D721Med (cell line): Measurements from ENCODE around the gene GRIP2.

ENCODE experiments used
- DNase-seq: peaks from one replicate; pipeline ENCODE4 v3.0.0; 2011; ENCODE audit warnings: low spot score; ENCODE audit not compliant: insufficient read length
- FAIRE-seq: peaks from 2 replicates; lab custom pipeline; 2011; peaks lifted over from hg19 to GRCh38; lab: Jason Lieb, UNC
- TF ChIP-seq, protein P1 (sequence below): IDR thresholded peaks from 2 replicates; pipeline ENCODE4 v1.5.1; 2012; ENCODE audit warnings: mild to moderate bottlenecking, control low read depth; ENCODE audit not compliant: insufficient read depth; ENCODE audit errors: missing control alignments

The GRIP2 gene

DNA sequence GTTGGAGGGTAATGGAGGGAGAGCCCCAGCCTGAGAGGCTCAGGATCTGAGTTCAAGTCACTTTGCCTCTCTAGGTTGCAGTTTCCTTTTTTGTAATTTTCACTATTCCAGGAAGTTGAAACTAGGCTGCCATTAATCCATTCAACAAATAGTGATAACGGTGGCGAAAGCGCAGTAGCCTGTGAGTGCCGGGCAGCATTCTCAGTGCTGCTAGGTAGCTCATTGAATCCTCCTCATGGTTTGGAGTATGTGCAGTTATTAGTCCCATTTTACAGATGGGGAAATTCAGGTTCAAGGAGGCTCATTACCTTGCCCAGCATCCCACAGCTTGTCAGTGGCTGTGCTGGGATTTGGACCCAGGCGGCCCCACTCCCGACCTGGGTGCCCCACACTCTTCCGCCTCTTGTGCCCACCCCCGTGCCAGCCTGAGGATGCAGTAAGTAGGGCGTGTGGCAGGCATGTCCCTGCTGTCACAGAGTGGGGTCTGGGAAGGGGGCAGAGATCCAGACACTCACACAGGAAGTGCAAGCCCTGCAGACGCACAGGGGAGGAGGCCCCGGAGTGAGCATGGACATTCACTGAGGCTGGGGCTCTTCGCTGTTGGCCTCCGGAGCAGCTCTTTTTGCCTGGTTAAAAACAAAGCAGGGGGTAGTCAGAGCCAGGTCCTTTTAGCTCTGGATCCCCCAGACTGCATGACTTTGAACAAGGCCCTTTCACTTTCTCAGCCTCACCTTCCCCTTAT is 79.0 kb downstream of the GRIP2 start:
- TF ChIP-seq, protein P1, sequence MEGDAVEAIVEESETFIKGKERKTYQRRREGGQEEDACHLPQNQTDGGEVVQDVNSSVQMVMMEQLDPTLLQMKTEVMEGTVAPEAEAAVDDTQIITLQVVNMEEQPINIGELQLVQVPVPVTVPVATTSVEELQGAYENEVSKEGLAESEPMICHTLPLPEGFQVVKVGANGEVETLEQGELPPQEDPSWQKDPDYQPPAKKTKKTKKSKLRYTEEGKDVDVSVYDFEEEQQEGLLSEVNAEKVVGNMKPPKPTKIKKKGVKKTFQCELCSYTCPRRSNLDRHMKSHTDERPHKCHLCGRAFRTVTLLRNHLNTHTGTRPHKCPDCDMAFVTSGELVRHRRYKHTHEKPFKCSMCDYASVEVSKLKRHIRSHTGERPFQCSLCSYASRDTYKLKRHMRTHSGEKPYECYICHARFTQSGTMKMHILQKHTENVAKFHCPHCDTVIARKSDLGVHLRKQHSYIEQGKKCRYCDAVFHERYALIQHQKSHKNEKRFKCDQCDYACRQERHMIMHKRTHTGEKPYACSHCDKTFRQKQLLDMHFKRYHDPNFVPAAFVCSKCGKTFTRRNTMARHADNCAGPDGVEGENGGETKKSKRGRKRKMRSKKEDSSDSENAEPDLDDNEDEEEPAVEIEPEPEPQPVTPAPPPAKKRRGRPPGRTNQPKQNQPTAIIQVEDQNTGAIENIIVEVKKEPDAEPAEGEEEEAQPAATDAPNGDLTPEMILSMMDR: no peak
- DNase-seq (no peak), FAIRE-seq (no peak)

GRCh38 chr3:14460342-14461005 is 79.7 kb downstream of the GRIP2 start:
- DNase-seq (no peak), FAIRE-seq (no peak)
- TF ChIP-seq, protein P1: no peak

GRCh38 chr3:14459787-14460186 is 80.4 kb downstream of the GRIP2 start:
- no peak for FAIRE-seq
- DNase-seq: no peak
- TF ChIP-seq, protein P1: no peak

GRCh38 chr3:14459384-14459783 is 80.8 kb downstream of the GRIP2 start:
- TF ChIP-seq, protein P1: no peak
- DNase-seq: no peak
- FAIRE-seq: no peak

GRCh38 chr3:14458434-14459275 is 81.5 kb downstream of the GRIP2 start:
- DNase-seq (peak; percentile 60), FAIRE-seq (no peak)
- TF ChIP-seq, protein P1: no peak

- FAIRE-seq: no peak
- DNase-seq: no peak
- TF ChIP-seq, protein P1: no peak
Observed at GRCh38 chr3:14457999-14458398, 82.1 kb downstream of the GRIP2 start.
